H9 (cell line): Measurements from ENCODE around the gene RNPEPL1. TPM values are rescaled to one million over a fixed set of nuclear protein-coding genes. Genes with fewer than 3 reads are reported as not detected.

Experiments used
- DNase-seq: peaks from one replicate; pipeline ENCODE4 v3.0.0-alpha.2; 2017
- H2AFZ ChIP-seq: one replicate; pipeline ENCODE4 v1.6.1; 2013; ENCODE audit warnings: mild to moderate bottlenecking, low read length, control low read depth, moderate library complexity
- H2AK5ac ChIP-seq: 2 replicates; pipeline ENCODE4 v1.6.1; 2013; ENCODE audit warnings: low read length, control low read depth, mixed read lengths; ENCODE audit not compliant: insufficient read length
- H2BK120ac ChIP-seq: one replicate; pipeline ENCODE4 v1.6.1; 2013; ENCODE audit warnings: low read depth, mild to moderate bottlenecking, low read length, control low read depth, inconsistent platforms; ENCODE audit not compliant: poor library complexity, severe bottlenecking
- H2BK12ac ChIP-seq: 2 replicates; pipeline ENCODE4 v1.6.1; 2013; ENCODE audit warnings: low read length, control low read depth, mixed read lengths, low read depth; ENCODE audit not compliant: insufficient read length
- H2BK15ac ChIP-seq: 2 replicates; pipeline ENCODE4 v1.6.1; 2013; ENCODE audit warnings: low read depth, low read length, control low read depth
- H2BK20ac ChIP-seq: one replicate; pipeline ENCODE4 v1.6.1; 2013; ENCODE audit warnings: low read depth, mild to moderate bottlenecking, low read length, control low read depth, inconsistent platforms; ENCODE audit not compliant: poor library complexity, severe bottlenecking
- H2BK5ac ChIP-seq: 2 replicates; pipeline ENCODE4 v1.6.1; 2013; ENCODE audit warnings: low read length, control low read depth, mixed read lengths; ENCODE audit not compliant: insufficient read length
- H3K14ac ChIP-seq: 2 replicates; pipeline ENCODE4 v1.6.1; 2013; ENCODE audit warnings: low read length, control low read depth; ENCODE audit not compliant: insufficient read depth
- H3K18ac ChIP-seq: 2 replicates; pipeline ENCODE4 v1.6.1; 2013; ENCODE audit warnings: low read depth, mild to moderate bottlenecking, mixed read lengths, low read length, control low read depth; ENCODE audit not compliant: insufficient read length
- H3K23ac ChIP-seq: 2 replicates; pipeline ENCODE4 v1.6.1; 2013; ENCODE audit warnings: low read length, control low read depth, mixed read lengths, low read depth; ENCODE audit not compliant: insufficient read length
- H3K23me2 ChIP-seq: 2 replicates; pipeline ENCODE4 v1.6.1; 2013; ENCODE audit warnings: low read depth, mild to moderate bottlenecking, mixed read lengths, low read length, control low read depth; ENCODE audit not compliant: insufficient read length, poor library complexity, severe bottlenecking
- H3K27ac ChIP-seq: 2 replicates; pipeline ENCODE4 v1.5.1; 2013; ENCODE audit warnings: low read length, control low read depth, mixed read lengths, low read depth; ENCODE audit not compliant: insufficient read length
- H3K27me3 ChIP-seq: 2 replicates; pipeline ENCODE4 v1.6.1; 2013; ENCODE audit warnings: low read length, control low read depth, inconsistent platforms; ENCODE audit not compliant: insufficient read depth
- H3K4ac ChIP-seq: 2 replicates; pipeline ENCODE4 v1.6.1; 2013; ENCODE audit warnings: low read depth, mild to moderate bottlenecking, control low read depth, inconsistent platforms, low read length, moderate library complexity
- H3K4me1 ChIP-seq: 2 replicates; pipeline ENCODE4 v1.6.1; 2013; ENCODE audit warnings: low read length, control low read depth, inconsistent platforms; ENCODE audit not compliant: insufficient read depth
- H3K4me2 ChIP-seq: 2 replicates; pipeline ENCODE4 v1.6.1; 2013; ENCODE audit warnings: low read length, control low read depth, mixed read lengths; ENCODE audit not compliant: insufficient read length, insufficient read depth
- H3K56ac ChIP-seq: 2 replicates; pipeline ENCODE4 v1.6.1; 2013; ENCODE audit warnings: low read depth, mild to moderate bottlenecking, mixed read lengths, low read length, control low read depth; ENCODE audit not compliant: insufficient read length
- H3K79me1 ChIP-seq: 2 replicates; pipeline ENCODE4 v1.6.1; 2013; ENCODE audit warnings: low read depth, mild to moderate bottlenecking, moderate library complexity, low read length, control low read depth, inconsistent platforms; ENCODE audit not compliant: insufficient read depth, poor library complexity, severe bottlenecking
- H3K79me2 ChIP-seq: 2 replicates; pipeline ENCODE4 v1.6.1; 2013; ENCODE audit warnings: low read length, control low read depth, inconsistent platforms; ENCODE audit not compliant: insufficient read depth
- H3K9ac ChIP-seq: 2 replicates; pipeline ENCODE4 v1.6.1; 2013; ENCODE audit warnings: low read length, control low read depth, mixed read lengths; ENCODE audit not compliant: insufficient read length; ENCODE audit errors: extremely low read depth
- H3K9me3 ChIP-seq: one replicate; pipeline ENCODE4 v1.6.1; 2013; ENCODE audit warnings: low read depth, low read length, inconsistent platforms; ENCODE audit not compliant: control insufficient read depth
- H3T11ph ChIP-seq: one replicate; pipeline ENCODE4 v1.6.1; 2013; ENCODE audit warnings: mild to moderate bottlenecking, low read length, control low read depth, inconsistent platforms
- H4K20me1 ChIP-seq: one replicate; pipeline ENCODE4 v1.6.1; 2013; ENCODE audit not compliant: control insufficient read depth, insufficient read length, insufficient read depth
- H4K5ac ChIP-seq: 2 replicates; pipeline ENCODE4 v1.6.1; 2013; ENCODE audit warnings: low read depth, mild to moderate bottlenecking, mixed read lengths, low read length, control low read depth; ENCODE audit not compliant: insufficient read length
- H4K8ac ChIP-seq: replicated peaks from 2 replicates; pipeline ENCODE4 v1.6.1; 2013; ENCODE audit warnings: low read length, control low read depth, mixed read lengths, low read depth; ENCODE audit not compliant: insufficient read length
- H4K91ac ChIP-seq: 2 replicates; pipeline ENCODE4 v1.6.1; 2013; ENCODE audit warnings: low read depth, mild to moderate bottlenecking, moderate library complexity, mixed read lengths, low read length, control low read depth; ENCODE audit not compliant: insufficient read length
- H3K27ac Mint-ChIP-seq, 3 experiments: 2 replicates in 2 of 3; 3 replicates in 1 of 3; pipeline ENCODE4 v1.8.0; 2020 to 2021; ENCODE audit warnings: mixed read lengths in 3 of 3, mild to moderate bottlenecking in 1 of 3, moderate library complexity in 1 of 3
- H3K27me3 Mint-ChIP-seq: 2 replicates; pipeline ENCODE4 v1.8.0; 2021; ENCODE audit warnings: low read depth, mild to moderate bottlenecking, moderate library complexity, mixed read lengths
- H3K36me3 Mint-ChIP-seq, 3 experiments: 2 replicates in 2 of 3; 3 replicates in 1 of 3; pipeline ENCODE4 v1.8.0; 2020 to 2021; ENCODE audit warnings: low read depth in 3 of 3, mixed read lengths in 3 of 3; ENCODE audit not compliant: insufficient read depth in 1 of 3
- H3K4me1 Mint-ChIP-seq, 2 experiments: 2 replicates each; pipeline ENCODE4 v1.8.0; 2020; ENCODE audit warnings: mixed read lengths in 2 of 2
- H3K4me3 Mint-ChIP-seq, 2 experiments: 2 replicates in 1 of 2; 3 replicates in 1 of 2; pipeline ENCODE4 v1.8.0; 2020 to 2021; ENCODE audit warnings: mild to moderate bottlenecking in 2 of 2, mixed read lengths in 2 of 2, moderate library complexity in 1 of 2
- H3K9me3 Mint-ChIP-seq, 2 experiments: 2 replicates in 1 of 2; 3 replicates in 1 of 2; pipeline ENCODE4 v1.8.0; 2020; ENCODE audit warnings: mild to moderate bottlenecking in 2 of 2, mixed read lengths in 2 of 2, moderate library complexity in 1 of 2
- CTCF ChIP-seq: fragments of 200-600 bp; sonication (generic); conservative IDR thresholded peaks from 3 replicates; pipeline ENCODE4 v1.8.0; 2021; ENCODE audit warnings: antibody characterized with exemption, mild to moderate bottlenecking
- WGBS: extraction: QIAGEN DNeasy Blood & Tissue Kit; methylation state at CpG from one replicate; pipeline ENCODE4 v1.1.7; 2013; ENCODE audit warnings: missing lambda C conversion rate, low lambda C conversion rate, mixed read lengths; ENCODE audit not compliant: insufficient read length; ENCODE audit errors: extremely low coverage; 5-methylcytosine and 5-hydroxymethylcytosine counted together
- total RNA-seq: library from RNA; stranded (reverse); gene quantifications from 2 replicates; pipeline ENCODE4 v1.2.1, GENCODE V29; 2021

Gene RNPEPL1
- total RNA-seq, 1 experiment from 2014 or later: 22.5 TPM

GRCh38 chr2:240620149-240620731 is 52.0 kb downstream of the RNPEPL1 start:
- Histone ChIP-seq H3T11ph (no peak overlapping the region), H3K4me2 (no peak overlapping the region), H4K5ac (no peak overlapping the region), H3K56ac (no peak overlapping the region), H3K9ac (no peak overlapping the region), H4K20me1 (no peaks in the 10 kb centered on the region), H4K91ac (no peak overlapping the region), H2AK5ac (no peak overlapping the region), H2BK5ac (no peak overlapping the region), H2BK12ac (no peak overlapping the region), H3K23me2 (no peaks in the 10 kb centered on the region), H3K79me2 (no peaks in the 10 kb centered on the region), H2AFZ (no peak overlapping the region), H3K4me1 (no peaks in the 10 kb centered on the region), H3K18ac (no peak overlapping the region), H3K27ac (no peak overlapping the region), H3K79me1 (no peaks in the 10 kb centered on the region), H4K8ac (no peak overlapping the region), H3K9me3 (no peaks in the 10 kb centered on the region), H3K27me3 (no peaks in the 10 kb centered on the region), H3K23ac (no peak overlapping the region), H2BK20ac (no peak overlapping the region), H3K14ac (no peak overlapping the region), H2BK15ac (no peak overlapping the region), H3K4ac (no peak overlapping the region), H2BK120ac (no peak overlapping the region)
- peaks cover 13 to 35% of the 10 kb centered on the region in 2 experiments for H3K9me3 Mint-ChIP-seq
- no peak overlapping the region for H3K27ac Mint-ChIP-seq
- no peak overlapping the region for H3K4me3 Mint-ChIP-seq
- H3K4me1 Mint-ChIP-seq: peaks cover 0 to 13% of the 10 kb centered on the region in 2 experiments; a peak in 2 of 4 replicates
- peaks cover 4% of the 10 kb centered on the region for H3K27me3 Mint-ChIP-seq
- peaks cover 2 to 12% (median 5%) of the 10 kb centered on the region in 3 experiments; a peak in 6 of 7 replicates for H3K36me3 Mint-ChIP-seq
- WGBS: no CpG with 5 or more reads among the region's 13 CpGs
- TF ChIP-seq CTCF: no peak
- DNase-seq: peak; percentile 4
